HL-60 (cell line): ENCODE results near the gene FCRL6.

Experiments
- DNase-seq, 2 experiments: peaks; one replicate each; pipeline ENCODE4 v3.0.0-alpha.2; 2010 to 2020; ENCODE audit warnings: low read depth in 1 of 2, low spot score in 1 of 2
- H3K27ac ChIP-seq: fragments of 250-450 bp; sonication (Bioruptor Pico); replicated peaks from 2 replicates; pipeline ENCODE4 v1.5.1; 2020; ENCODE audit warnings: mild to moderate bottlenecking, moderate library complexity
- H3K27me3 ChIP-seq: fragments of 250-450 bp; sonication (Bioruptor Pico); 2 replicates; pipeline ENCODE4 v1.5.1; 2021; ENCODE audit warnings: mild to moderate bottlenecking, moderate library complexity; ENCODE audit not compliant: insufficient read depth, poor library complexity, severe bottlenecking
- H3K4me3 ChIP-seq: replicated peaks from 2 replicates; pipeline ENCODE4 v1.5.1; 2011; ENCODE audit warnings: mild to moderate bottlenecking, control low read depth, low read length; ENCODE audit not compliant: insufficient read depth
- GABPA ChIP-seq: IDR thresholded peaks from 2 replicates; pipeline ENCODE4 v1.6.1; 2012; ENCODE audit warnings: low read depth
- POLR2AphosphoS5 ChIP-seq: IDR thresholded peaks from 2 replicates; pipeline ENCODE4 v1.6.1; 2012; ENCODE audit warnings: low read depth
- REST ChIP-seq: IDR thresholded peaks from 2 replicates; pipeline ENCODE4 v1.6.1; 2012; ENCODE audit warnings: low read depth; ENCODE audit not compliant: insufficient replicate concordance
- SPI1 ChIP-seq: IDR thresholded peaks from 2 replicates; pipeline ENCODE4 v1.6.1; 2012; ENCODE audit warnings: low read depth, mild to moderate bottlenecking, borderline replicate concordance
- TF ChIP-seq, protein P1 (sequence below): IDR thresholded peaks from one replicate; pipeline ENCODE4 v1.5.1; 2011; ENCODE audit warnings: low read length, control low read depth, inconsistent platforms; ENCODE audit not compliant: insufficient read depth

The FCRL6 gene

GRCh38 chr1:159856576-159856975, 54.4 kb downstream of the FCRL6 start:
- no peak for DNase-seq
- Histone ChIP-seq H3K27ac (no peak overlapping the region), H3K4me3 (no peak overlapping the region), H3K27me3 (peaks cover 16% of the 10 kb centered on the region)
- TF ChIP-seq GABPA (no peak), SPI1 (no peak), REST (no peak), POLR2AphosphoS5 (no peak)
- TF ChIP-seq, protein P1, sequence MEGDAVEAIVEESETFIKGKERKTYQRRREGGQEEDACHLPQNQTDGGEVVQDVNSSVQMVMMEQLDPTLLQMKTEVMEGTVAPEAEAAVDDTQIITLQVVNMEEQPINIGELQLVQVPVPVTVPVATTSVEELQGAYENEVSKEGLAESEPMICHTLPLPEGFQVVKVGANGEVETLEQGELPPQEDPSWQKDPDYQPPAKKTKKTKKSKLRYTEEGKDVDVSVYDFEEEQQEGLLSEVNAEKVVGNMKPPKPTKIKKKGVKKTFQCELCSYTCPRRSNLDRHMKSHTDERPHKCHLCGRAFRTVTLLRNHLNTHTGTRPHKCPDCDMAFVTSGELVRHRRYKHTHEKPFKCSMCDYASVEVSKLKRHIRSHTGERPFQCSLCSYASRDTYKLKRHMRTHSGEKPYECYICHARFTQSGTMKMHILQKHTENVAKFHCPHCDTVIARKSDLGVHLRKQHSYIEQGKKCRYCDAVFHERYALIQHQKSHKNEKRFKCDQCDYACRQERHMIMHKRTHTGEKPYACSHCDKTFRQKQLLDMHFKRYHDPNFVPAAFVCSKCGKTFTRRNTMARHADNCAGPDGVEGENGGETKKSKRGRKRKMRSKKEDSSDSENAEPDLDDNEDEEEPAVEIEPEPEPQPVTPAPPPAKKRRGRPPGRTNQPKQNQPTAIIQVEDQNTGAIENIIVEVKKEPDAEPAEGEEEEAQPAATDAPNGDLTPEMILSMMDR = no peak

GRCh38 chr1:159857889-159858288, 55.7 kb downstream of the FCRL6 start:
- Histone ChIP-seq H3K27me3 (peaks cover 16% of the 10 kb centered on the region), H3K27ac (no peak overlapping the region), H3K4me3 (no peak overlapping the region)
- no peak for TF ChIP-seq GABPA
- peak; percentile 57 for TF ChIP-seq REST
- no peak for DNase-seq

DNA sequence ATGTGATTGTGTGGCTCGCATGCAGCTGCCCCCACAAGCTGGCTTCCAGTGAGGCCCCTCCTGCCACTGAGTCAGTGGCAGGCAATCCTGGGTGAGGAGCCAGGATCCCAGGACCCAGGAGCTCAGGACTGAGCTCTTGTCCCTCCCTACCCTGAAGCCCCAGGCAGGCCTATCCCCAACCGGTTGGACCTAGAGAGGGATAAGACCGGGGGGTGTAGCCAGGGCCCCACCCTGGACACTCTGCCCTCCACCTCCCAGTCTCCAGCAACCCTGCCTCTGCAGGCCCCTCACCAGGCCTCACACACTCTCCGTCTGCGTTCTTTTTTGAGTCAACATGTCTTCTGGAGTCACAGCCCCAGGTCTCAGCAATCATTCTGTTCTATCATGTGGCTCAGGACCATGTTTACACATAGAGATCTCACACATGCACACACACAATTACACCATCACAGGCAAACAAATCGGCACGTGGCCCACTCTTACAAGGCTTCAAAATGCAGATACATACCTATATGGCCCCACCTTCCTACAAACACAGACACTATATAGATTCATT, 57.7 kb downstream of the FCRL6 start:
- H3K27me3 ChIP-seq = peaks cover 7% of the 10 kb centered on the region
- DNase-seq = no peak
- no peak for TF ChIP-seq REST
- no peak for TF ChIP-seq POLR2AphosphoS5
- TF ChIP-seq, protein P1 = no peak
- TF ChIP-seq SPI1 = no peak
- no peak for TF ChIP-seq GABPA

More for the DNA sequence above, 57.7 kb downstream of the FCRL6 start:
- Histone ChIP-seq H3K27ac (no peak overlapping the region), H3K4me3 (no peak overlapping the region)
